HepG2 (cell line): Measurements from ENCODE around the gene TMEM167B. TPM values are rescaled to one million over a fixed set of nuclear protein-coding genes. Genes with fewer than 3 reads are reported as not detected.
A peak's percentile ranks its signal among the peaks of the same experiment; 100 is the strongest.

Experiments used
- AGO2 ChIP-seq: fragments of 200-400 bp; formaldehyde crosslinking; optimal IDR thresholded peaks from 2 replicates; pipeline ENCODE3; 2017; ENCODE audit warnings: mild to moderate bottlenecking, low read depth, low read length, moderate library complexity
- AKAP8 ChIP-seq: sonication (generic); formaldehyde crosslinking; IDR thresholded peaks from 2 replicates; pipeline ENCODE4 v1.5.1; 2020; ENCODE audit warnings: mild to moderate bottlenecking, missing genetic modification reagents
- GTF2F1 ChIP-seq: fragments of 150-350 bp; IDR thresholded peaks from 2 replicates; pipeline ENCODE4 v1.6.1; 2014; ENCODE audit warnings: low read length
- KDM2A ChIP-seq: sonication (generic); formaldehyde crosslinking; IDR thresholded peaks from 2 replicates; pipeline ENCODE4 v1.4.0; 2020; ENCODE audit warnings: low read depth, missing genetic modification reagents, borderline replicate concordance
- KDM3A ChIP-seq: IDR thresholded peaks from 2 replicates; pipeline ENCODE4 v1.6.1; 2018; ENCODE audit warnings: low read depth, missing compliant biosample characterization
- KDM5A ChIP-seq: fragments of 200-600 bp; sonication (generic); IDR thresholded peaks from 2 replicates; pipeline ENCODE4 v1.7.0; 2018; ENCODE audit warnings: antibody characterized with exemption, mild to moderate bottlenecking, low read length, borderline replicate concordance
- PHF8 ChIP-seq: sonication (generic); formaldehyde crosslinking; IDR thresholded peaks from 2 replicates; pipeline ENCODE4 v1.5.0; 2020; ENCODE audit warnings: missing genetic modification reagents
- POLR2G ChIP-seq: fragments of 200-400 bp; formaldehyde crosslinking; IDR thresholded peaks from 2 replicates; pipeline ENCODE4 v1.6.1; 2018; ENCODE audit warnings: mild to moderate bottlenecking, low read depth, low read length, moderate library complexity
- REXO4 ChIP-seq: sonication (generic); formaldehyde crosslinking; IDR thresholded peaks from 2 replicates; pipeline ENCODE4 v1.8.0; 2022; ENCODE audit warnings: missing genetic modification reagents, mild to moderate bottlenecking, borderline replicate concordance
- RFXANK ChIP-seq: IDR thresholded peaks from 2 replicates; pipeline ENCODE4 v1.6.1; 2016
- SOX5 ChIP-seq: IDR thresholded peaks from 2 replicates; pipeline ENCODE4 v1.6.1; 2016; ENCODE audit warnings: borderline replicate concordance
- SP4 ChIP-seq: sonication (generic); formaldehyde crosslinking; IDR thresholded peaks from 2 replicates; pipeline ENCODE4 v1.8.1; 2023; ENCODE audit warnings: mild to moderate bottlenecking, missing genetic modification reagents
- SUZ12 ChIP-seq: fragments of 150-350 bp; IDR thresholded peaks from 2 replicates; pipeline ENCODE4 v1.6.1; 2014; ENCODE audit warnings: low read depth, low read length
- ZFP90 ChIP-seq: sonication (generic); formaldehyde crosslinking; IDR thresholded peaks from 2 replicates; pipeline ENCODE4 v1.8.0; 2022; ENCODE audit warnings: missing genetic modification reagents, mild to moderate bottlenecking, inconsistent platforms, borderline replicate concordance
- ZFY ChIP-seq: sonication (generic); formaldehyde crosslinking; IDR thresholded peaks from 2 replicates; pipeline ENCODE4 v1.4.0; 2020; ENCODE audit warnings: missing genetic modification reagents
- ZNF644 ChIP-seq: IDR thresholded peaks from 2 replicates; pipeline ENCODE4 v1.6.1; 2016; ENCODE audit warnings: low read depth
- ZNF788 ChIP-seq: sonication (generic); formaldehyde crosslinking; IDR thresholded peaks from 2 replicates; pipeline ENCODE4 v1.5.0; 2020; ENCODE audit warnings: mild to moderate bottlenecking, missing genetic modification reagents, borderline replicate concordance
- ZNF879 ChIP-seq: sonication (generic); formaldehyde crosslinking; IDR thresholded peaks from 2 replicates; pipeline ENCODE4 v1.8.1; 2023; ENCODE audit warnings: missing genetic modification reagents
- polyA plus RNA-seq, 8 experiments: library from polyadenylated mRNA; depleted of rRNA in 3 of 8; stranded (reverse) in 7 of 8; unstranded in 1 of 8; fragments of >200 nt; fragmentation: Illumina TruSeq in 4 of 8; extraction: Trizol in 4 of 8; gene quantifications; 2 replicates each; pipeline versions ENCODE4 v1.2.1 to v1.2.3, GENCODE V29; 2011 to 2016; ENCODE audit warnings: low read depth in 4 of 8, missing spikeins in 1 of 8, mixed read lengths in 1 of 8; ENCODE audit not compliant: insufficient read depth in 1 of 8
- total RNA-seq, 5 experiments: library from RNA; depleted of rRNA; stranded (reverse); fragments of >200 nt; fragmentation: Illumina TruSeq; extraction: Trizol; gene quantifications; 2 replicates each; pipeline ENCODE4 v1.2.3, GENCODE V29; 2016; ENCODE audit warnings: low read depth in 1 of 5
- TF ChIP-seq, protein P1 (sequence below): sonication (generic); formaldehyde crosslinking; IDR thresholded peaks from 2 replicates; pipeline ENCODE4 v1.5.1; 2020; ENCODE audit warnings: missing genetic modification reagents, mild to moderate bottlenecking, borderline replicate concordance
- TF ChIP-seq, protein P2 (sequence below): sonication (generic); IDR thresholded peaks from 2 replicates; pipeline ENCODE4 v1.6.1; 2016; ENCODE audit warnings: low read depth, borderline replicate concordance
- TF ChIP-seq, protein P3 (sequence below): sonication (generic); formaldehyde crosslinking; IDR thresholded peaks from 2 replicates; pipeline ENCODE4 v1.4.0; 2020; ENCODE audit warnings: mild to moderate bottlenecking, missing genetic modification reagents

Gene TMEM167B
- total and polyA plus RNA-seq, 2 of the 13 experiments (the other 11 are each of a cell fraction or from before 2014, with no cell fraction given), result 9.5 to 22.4 TPM

DNA sequence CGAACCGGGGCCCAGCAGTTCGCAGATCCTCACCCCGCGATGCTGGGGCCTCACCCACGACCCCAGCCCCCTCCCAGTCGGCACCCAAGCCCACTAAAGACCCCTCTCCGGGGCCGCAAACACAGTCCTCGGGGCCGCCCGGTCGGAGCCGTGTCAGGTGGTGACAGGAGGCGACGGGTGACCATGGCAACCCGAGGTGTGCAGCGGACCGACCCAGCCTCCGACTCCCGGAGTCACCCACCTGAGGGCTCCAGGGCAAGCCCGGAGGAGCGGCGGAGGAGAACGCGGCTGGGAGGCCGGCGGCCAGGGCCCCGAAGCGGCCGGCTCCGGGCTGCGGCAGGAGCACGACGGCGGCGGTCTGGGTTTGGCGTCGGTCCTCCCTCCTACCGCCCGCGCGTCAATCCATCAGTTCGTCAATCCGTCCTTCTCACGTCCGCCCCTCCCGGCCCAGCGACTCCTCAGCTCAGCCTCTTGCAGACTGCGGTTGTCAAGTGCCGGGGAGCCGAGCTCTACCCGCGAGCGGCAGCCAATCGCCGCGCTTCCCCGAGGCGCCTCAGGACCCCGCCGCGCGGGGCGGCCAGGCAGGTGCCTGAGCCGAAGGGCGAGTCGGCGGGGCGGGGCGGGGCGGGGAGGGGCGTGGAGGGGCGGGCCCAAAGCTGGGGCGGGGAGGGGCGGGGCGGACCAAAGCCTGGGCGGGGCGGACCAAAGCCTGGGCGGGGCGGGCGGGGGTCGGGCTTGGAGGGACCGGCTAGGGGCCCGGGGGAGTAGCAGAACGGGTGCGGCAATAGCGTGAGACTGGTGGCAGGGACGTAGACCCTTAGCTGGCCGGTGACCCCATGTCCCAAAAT is 48.7 kb upstream of the TMEM167B start, which contains the start of gene WDR47 (continued):
- TF ChIP-seq AGO2 (peak; percentile 45), AKAP8 (CRISPR knock-in tag) (no peak), REXO4 (no peak), SP4 (CRISPR knock-in tag) (0 out of 2 replicates have a peak, but pooled peaks have one; percentile 43), KDM5A (peak; percentile 38; the same call in 1 of the 2 replicates), KDM2A (CRISPR knock-in tag) (0 out of 2 replicates have a peak, but pooled peaks have one; percentile 68), SUZ12 (no peak), ZNF788 (CRISPR knock-in tag) (0 out of 2 replicates have a peak, but pooled peaks have one; percentile 9), GTF2F1 (no peak), ZFY (CRISPR knock-in tag) (peak; percentile 78), PHF8 (peak; percentile 70), KDM3A (CRISPR knock-in tag) (no peak), SOX5 (CRISPR knock-in tag) (0 out of 2 replicates have a peak, but pooled peaks have one; percentile 27), ZFP90 (CRISPR knock-in tag) (no peak), POLR2G (peak; percentile 93), RFXANK (CRISPR knock-in tag) (no peak), ZNF879 (CRISPR knock-in tag) (no peak), ZNF644 (CRISPR knock-in tag) (no peak)
- TF ChIP-seq, protein P1, sequence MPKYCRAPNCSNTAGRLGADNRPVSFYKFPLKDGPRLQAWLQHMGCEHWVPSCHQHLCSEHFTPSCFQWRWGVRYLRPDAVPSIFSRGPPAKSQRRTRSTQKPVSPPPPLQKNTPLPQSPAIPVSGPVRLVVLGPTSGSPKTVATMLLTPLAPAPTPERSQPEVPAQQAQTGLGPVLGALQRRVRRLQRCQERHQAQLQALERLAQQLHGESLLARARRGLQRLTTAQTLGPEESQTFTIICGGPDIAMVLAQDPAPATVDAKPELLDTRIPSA (CRISPR knock-in tag), result no peak
- TF ChIP-seq, protein P2, sequence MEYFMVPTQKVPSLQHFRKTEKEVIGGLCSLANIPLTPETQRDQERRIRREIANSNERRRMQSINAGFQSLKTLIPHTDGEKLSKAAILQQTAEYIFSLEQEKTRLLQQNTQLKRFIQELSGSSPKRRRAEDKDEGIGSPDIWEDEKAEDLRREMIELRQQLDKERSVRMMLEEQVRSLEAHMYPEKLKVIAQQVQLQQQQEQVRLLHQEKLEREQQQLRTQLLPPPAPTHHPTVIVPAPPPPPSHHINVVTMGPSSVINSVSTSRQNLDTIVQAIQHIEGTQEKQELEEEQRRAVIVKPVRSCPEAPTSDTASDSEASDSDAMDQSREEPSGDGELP, result peak; percentile 7; the same call in 1 of the 2 replicates
- TF ChIP-seq, protein P3, sequence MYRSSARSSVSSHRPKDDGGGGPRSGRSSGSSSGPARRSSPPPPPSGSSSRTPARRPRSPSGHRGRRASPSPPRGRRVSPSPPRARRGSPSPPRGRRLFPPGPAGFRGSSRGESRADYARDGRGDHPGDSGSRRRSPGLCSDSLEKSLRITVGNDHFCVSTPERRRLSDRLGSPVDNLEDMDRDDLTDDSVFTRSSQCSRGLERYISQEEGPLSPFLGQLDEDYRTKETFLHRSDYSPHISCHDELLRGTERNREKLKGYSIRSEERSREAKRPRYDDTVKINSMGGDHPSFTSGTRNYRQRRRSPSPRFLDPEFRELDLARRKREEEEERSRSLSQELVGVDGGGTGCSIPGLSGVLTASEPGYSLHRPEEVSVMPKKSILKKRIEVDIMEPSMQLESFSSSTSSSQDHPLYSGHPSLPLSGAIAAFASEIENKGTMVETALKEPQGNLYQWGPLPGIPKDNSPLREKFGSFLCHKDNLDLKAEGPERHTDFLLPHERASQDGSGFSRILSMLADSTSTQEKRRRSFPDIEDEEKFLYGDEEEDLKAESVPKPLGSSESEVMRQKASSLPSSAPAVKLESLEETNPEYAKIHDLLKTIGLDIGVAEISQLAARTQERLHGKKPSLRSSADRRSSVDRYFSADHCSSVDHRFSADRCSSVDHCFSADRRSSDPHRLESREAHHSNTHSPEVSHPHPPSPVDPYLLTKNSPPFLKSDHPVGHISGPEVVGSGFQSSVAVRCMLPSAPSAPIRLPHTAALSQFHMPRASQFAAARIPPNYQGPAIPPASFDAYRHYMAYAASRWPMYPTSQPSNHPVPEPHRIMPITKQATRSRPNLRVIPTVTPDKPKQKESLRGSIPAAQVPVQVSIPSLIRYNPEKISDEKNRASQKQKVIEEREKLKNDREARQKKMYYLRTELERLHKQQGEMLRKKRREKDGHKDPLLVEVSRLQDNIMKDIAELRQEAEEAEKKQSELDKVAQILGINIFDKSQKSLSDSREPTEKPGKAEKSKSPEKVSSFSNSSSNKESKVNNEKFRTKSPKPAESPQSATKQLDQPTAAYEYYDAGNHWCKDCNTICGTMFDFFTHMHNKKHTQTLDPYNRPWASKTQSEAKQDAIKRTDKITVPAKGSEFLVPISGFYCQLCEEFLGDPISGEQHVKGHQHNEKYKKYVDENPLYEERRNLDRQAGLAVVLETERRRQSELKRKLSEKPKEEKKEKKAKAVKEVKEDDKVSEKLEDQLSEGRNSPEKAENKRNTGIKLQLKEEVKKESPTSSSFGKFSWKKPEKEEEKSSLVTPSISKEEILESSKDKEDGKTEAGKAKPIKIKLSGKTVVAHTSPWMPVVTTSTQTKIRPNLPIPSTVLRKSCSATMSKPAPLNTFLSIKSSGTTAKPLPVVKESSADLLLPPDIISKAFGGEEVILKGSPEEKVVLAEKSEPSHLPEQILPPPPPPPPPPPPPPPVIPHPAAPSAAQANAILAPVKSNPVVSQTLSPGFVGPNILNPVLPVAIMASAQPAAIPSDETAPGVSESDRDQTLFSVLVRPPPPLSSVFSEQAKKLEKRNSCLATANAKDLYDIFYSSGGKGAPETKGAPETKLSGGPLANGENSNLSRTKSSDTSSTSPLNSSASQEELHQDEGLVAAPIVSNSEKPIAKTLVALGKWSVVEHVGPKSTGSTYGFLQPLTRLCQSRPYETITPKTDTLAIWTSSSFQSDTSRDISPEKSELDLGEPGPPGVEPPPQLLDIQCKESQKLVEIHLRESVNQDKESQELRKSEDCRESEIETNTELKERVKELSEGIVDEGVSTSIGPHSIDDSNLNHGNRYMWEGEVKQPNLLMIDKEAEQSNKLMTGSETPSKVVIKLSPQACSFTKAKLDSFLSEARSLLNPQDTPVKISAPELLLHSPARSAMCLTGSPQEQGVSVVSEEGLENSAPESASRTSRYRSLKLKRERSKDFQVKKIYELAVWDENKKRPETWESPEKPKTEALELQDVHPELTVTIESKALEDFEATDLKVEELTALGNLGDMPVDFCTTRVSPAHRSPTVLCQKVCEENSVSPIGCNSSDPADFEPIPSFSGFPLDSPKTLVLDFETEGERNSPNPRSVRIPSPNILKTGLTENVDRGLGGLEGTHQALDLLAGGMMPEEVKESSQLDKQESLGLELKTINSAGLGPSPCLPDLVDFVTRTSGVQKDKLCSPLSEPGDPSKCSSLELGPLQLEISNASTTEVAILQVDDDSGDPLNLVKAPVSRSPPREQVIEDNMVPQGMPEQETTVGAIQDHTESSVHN, result 0 out of 2 replicates have a peak, but pooled peaks have one; percentile 21
